Stimulated activated naive CD8-positive, alpha-beta T cell treated with anti-CD3 and anti-CD28 coated beads, Interleukin-15, amount 100 ng/mL, for 72 hours (primary cell): ENCODE data around the gene SEC61B.
"Not testable (repeated sequence)": the region's sequence is repeated elsewhere in the genome, so short reads cannot be mapped to it uniquely, and the experiment has no call there.

Source experiments
- ATAC-seq: fragments of 150-1000 bp; cut with Tn5 transposase; 2 replicates; pipeline ENCODE4 v1.10.0; 2021; ENCODE audit warnings: mild to moderate bottlenecking, moderate library complexity
- DNase-seq, 2 donors: peaks; one replicate each; pipeline ENCODE4 v3.0.0; 2021 to 2022
- H3K27ac Mint-ChIP-seq, 2 donors: one replicate each; pipeline ENCODE4 v1.8.0; 2022; ENCODE audit warnings: mild to moderate bottlenecking in 2 of 2, mixed read lengths in 2 of 2, moderate library complexity in 2 of 2
- H3K27me3 Mint-ChIP-seq: one replicate; pipeline ENCODE4 v1.8.0; 2022; ENCODE audit warnings: mixed read lengths
- H3K4me1 Mint-ChIP-seq: one replicate; pipeline ENCODE4 v1.8.0; 2022; ENCODE audit warnings: mild to moderate bottlenecking, mixed read lengths
- H3K4me3 Mint-ChIP-seq, 2 donors: one replicate each; pipeline ENCODE4 v1.8.0; 2022; ENCODE audit warnings: mild to moderate bottlenecking in 2 of 2, mixed read lengths in 2 of 2, moderate library complexity in 1 of 2
- H3K9me3 Mint-ChIP-seq, 2 donors: one replicate each; pipeline ENCODE4 v1.8.0; 2022; ENCODE audit warnings: mixed read lengths in 2 of 2

SEC61B gene

DNA sequence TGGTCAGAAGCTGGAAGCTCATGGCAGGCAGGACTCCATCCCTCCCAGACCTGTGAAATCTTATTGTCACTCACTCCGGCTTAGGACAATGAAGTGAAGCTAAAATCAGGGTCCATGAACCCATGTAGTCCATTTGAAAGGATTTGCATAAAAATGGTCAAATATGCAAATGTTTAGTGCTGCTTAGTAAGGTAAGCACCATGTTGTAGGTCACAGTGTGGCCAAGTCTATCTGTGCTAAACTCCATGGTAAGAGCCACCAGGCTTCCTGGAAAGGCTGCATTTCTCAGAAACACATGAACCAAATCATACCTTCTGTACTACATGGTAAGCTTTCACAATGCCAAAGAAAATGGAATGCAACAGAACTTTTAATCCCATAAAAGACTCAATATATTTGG lies 6.0 kb upstream of the SEC61B start:
- H3K27me3 Mint-ChIP-seq = no peaks in the 10 kb centered on the region
- H3K4me3 Mint-ChIP-seq = no peak overlapping the region
- no peak overlapping the region for H3K27ac Mint-ChIP-seq
- H3K9me3 Mint-ChIP-seq = peaks cover 0 to 9% of the 10 kb centered on the region in 2 donors
- peaks cover 31% of the 10 kb centered on the region for H3K4me1 Mint-ChIP-seq
- no peak for ATAC-seq
- DNase-seq = no peak

DNA sequence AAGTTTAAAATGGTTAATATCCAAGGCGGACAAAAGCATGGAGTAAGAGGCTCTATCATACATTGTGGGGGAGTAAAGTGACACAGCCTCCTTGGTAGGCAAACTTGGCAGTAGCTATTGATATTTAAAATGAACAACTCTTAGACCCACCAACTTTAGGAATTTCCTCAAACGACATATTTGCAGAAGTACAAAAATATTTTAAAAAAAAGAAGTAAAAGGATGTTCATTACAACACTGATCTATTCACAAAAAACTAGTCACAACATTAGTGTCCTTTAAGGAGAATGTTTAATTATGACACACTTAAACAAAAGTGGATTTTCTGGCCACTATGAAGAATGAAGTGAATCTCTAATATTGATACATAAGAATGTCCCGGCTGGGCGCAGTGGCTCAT lies 2.1 kb upstream of the SEC61B start:
- Mint-ChIP-seq H3K9me3 (no peaks in the 10 kb centered on the region), H3K4me3 (peak overlapping the region; percentile 71 to 75), H3K27ac (peak overlapping the region in 1 of 2 donors; percentile 34), H3K27me3 (no peaks in the 10 kb centered on the region), H3K4me1 (peaks cover 55% of the 10 kb centered on the region)
- no peak for DNase-seq
- ATAC-seq = no peak

DNA sequence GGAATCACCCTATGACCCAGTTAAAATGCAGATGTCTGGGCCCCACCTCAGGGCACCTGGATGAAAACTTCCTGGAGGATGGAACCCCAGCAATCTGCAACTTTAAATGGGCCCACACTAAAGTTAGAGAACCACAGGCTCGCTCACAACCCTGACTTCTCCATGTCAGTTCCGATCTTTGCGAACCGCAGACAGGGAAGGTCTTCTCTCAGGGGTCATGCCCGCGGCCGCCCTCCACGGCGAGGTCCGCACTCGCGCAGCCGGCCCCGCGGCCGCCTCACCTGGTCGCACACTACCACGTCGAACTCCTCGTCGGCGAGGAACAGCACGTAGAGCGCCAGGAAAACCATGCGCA lies 839 bp upstream of the SEC61B start:
- peak overlapping the region; percentile 92 to 95 for H3K4me3 Mint-ChIP-seq
- ATAC-seq (no peak), DNase-seq (no peak)
- H3K9me3 Mint-ChIP-seq = no peaks in the 10 kb centered on the region
- H3K27me3 Mint-ChIP-seq = no peaks in the 10 kb centered on the region
- H3K4me1 Mint-ChIP-seq = peaks cover 66% of the 10 kb centered on the region
- H3K27ac Mint-ChIP-seq = peak overlapping the region; percentile 88 to 95

DNA sequence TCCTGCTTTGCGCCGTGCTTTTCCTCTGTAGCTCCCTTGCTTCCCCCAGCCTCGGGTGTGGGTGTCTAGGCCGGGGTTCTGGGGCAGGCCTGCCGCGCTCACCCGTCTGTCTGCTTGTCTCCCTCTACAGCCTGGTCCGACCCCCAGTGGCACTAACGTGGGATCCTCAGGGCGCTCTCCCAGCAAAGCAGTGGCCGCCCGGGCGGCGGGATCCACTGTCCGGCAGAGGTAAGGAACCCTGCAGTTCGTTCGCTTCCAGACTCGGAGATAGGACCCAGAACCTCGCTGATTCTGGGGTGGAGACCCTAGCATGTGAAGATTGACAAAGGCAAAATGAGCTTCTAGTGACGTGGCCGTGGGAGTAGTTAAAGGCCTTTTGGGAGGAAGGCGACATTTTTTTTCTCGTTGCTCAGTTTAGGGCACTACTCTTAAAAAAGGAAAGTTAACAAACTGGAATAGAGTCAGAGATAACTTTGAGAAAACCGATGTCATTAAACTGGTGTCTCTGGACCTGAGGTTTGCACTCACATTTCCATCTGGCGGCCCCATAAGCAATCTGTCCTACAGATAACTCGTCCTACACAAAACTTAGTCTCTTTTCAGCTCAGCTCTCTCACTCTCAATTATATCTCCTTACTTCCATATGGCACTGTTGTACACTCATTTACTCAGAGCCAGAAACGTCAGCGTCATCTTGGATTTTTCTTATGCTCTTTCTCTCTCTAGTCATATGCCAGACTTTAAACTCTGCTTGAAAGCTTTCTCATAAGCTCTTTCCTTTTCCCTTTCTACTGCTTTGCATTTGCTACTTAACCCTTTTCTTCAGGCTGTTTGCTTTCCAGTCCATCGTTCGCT lies 561 bp downstream of the SEC61B start:
- DNase-seq (no peak), ATAC-seq (peak; percentile 55)
- Mint-ChIP-seq H3K9me3 (no peaks in the 10 kb centered on the region), H3K4me3 (peak overlapping the region; percentile 92 to 95), H3K27ac (peak overlapping the region; percentile 100), H3K4me1 (peaks cover 66% of the 10 kb centered on the region), H3K27me3 (no peaks in the 10 kb centered on the region)

DNA sequence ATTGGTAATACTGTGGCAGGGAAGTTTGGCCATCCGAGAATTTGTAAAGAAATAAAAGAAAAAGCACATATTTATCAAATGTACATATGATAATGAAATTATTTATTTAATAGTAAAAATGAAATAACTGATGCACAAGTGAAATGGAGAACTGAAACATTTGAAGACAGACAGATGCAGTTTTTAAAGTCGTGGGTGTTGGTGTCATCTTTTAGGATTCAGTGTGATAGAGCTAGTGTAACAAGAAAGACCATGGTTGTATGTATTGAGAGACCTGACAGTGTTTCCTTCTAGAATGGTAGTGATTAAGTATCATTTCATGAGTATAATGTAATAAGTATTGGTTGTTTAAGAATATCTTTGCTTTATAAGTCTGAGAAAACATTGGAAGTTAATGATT lies 2.4 kb downstream of the SEC61B start:
- Mint-ChIP-seq H3K4me1 (peaks cover 55% of the 10 kb centered on the region), H3K27ac (no peak overlapping the region), H3K4me3 (no peak overlapping the region), H3K9me3 (no peaks in the 10 kb centered on the region), H3K27me3 (no peaks in the 10 kb centered on the region)
- ATAC-seq (no peak), DNase-seq (no peak)

DNA sequence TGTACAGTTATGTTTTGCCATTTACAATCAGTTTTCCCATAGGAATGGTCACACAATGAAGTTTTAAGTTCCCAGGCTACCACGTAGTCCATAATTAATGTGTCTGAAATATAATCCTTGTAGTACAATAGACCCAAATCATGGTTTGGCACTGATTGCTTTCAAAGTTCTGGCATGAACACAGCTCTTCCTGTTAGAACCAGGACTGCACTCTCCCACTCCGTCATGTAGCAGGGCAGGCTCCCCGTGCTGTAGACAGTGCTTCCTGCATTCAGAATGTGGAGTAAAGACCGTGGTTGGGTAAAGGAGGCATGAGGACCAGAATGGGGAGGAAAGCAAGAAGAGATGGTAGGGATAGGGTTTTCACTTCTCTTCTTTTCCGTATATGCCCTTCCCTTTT lies 4.0 kb downstream of the SEC61B start:
- Mint-ChIP-seq H3K4me1 (peaks cover 45% of the 10 kb centered on the region), H3K27ac (no peak overlapping the region), H3K4me3 (no peak overlapping the region), H3K27me3 (no peaks in the 10 kb centered on the region), H3K9me3 (no peaks in the 10 kb centered on the region)
- no peak for ATAC-seq
- DNase-seq = no peak

DNA sequence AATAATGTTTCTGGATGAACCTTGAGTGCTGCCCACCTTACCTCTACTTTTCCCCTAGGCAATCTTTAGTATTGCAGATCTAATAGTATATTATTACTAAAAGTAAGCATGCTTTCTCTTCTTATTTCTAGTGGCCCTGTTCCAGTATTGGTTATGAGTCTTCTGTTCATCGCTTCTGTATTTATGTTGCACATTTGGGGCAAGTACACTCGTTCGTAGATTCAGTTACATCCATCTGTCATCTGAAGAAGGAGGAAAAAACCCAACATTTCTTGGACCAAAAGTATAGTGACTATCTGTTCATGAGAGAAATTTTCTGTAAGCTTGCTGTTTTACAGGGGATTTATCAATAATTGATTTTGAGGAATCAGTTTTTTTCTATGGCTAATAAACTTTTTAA lies 8.1 kb downstream of the SEC61B start:
- H3K27me3 Mint-ChIP-seq = no peaks in the 10 kb centered on the region
- no peak for ATAC-seq
- peaks cover 31% of the 10 kb centered on the region for H3K4me1 Mint-ChIP-seq
- no peak overlapping the region for H3K4me3 Mint-ChIP-seq
- no peak for DNase-seq
- no peak overlapping the region for H3K27ac Mint-ChIP-seq
- H3K9me3 Mint-ChIP-seq = no peaks in the 10 kb centered on the region

DNA sequence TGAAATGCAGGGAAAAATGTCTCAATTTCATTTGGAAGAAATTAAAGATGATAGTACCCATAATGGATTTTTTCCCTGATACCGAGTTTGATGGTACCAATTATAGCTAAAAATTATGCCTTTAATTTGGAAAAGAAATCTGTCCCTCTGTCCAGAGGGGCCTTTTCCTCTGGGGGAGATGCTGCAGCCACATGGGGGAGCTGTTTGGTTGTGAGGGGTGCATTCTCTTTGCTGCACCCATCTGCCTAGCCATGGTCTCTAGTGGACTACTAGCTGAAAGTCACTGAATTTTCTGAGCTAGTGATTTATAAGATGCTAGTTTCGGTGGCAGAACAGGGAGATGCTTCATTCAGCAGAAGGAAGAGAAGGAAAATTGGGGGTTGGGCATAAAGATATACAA lies 9.6 kb downstream of the SEC61B start:
- ATAC-seq (no peak), DNase-seq (peak; percentile 28 to 41)
- H3K4me1 Mint-ChIP-seq = peaks cover 33% of the 10 kb centered on the region
- no peak overlapping the region for H3K27ac Mint-ChIP-seq
- no peak overlapping the region for H3K4me3 Mint-ChIP-seq
- H3K27me3 Mint-ChIP-seq = no peaks in the 10 kb centered on the region
- no peaks in the 10 kb centered on the region for H3K9me3 Mint-ChIP-seq

DNA sequence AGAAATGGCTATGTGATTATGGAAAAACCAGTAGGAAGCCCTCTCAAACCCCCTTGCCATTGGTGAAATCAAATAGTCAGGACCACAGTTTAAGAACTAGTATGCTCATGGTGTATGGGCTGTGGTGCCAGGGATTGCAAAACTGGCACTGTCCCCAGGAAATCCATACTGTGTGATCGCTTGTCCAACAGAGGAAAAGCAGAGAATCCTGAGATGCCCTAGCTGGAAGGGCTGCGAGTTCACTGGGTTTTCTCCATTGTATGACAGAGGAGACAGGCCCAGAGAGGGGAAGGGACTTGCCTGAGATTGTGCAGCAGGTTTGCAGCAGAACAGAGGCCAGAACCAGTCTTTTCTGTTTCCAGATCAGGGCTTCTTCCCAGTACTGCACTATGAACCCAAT lies 12.5 kb downstream of the SEC61B start:
- DNase-seq (no peak), ATAC-seq (no peak)
- Mint-ChIP-seq H3K27ac (peak overlapping the region; percentile 2 to 66), H3K27me3 (no peaks in the 10 kb centered on the region), H3K4me1 (peaks cover 56% of the 10 kb centered on the region), H3K4me3 (no peak overlapping the region), H3K9me3 (peaks cover 0 to 6% of the 10 kb centered on the region in 2 donors)

DNA sequence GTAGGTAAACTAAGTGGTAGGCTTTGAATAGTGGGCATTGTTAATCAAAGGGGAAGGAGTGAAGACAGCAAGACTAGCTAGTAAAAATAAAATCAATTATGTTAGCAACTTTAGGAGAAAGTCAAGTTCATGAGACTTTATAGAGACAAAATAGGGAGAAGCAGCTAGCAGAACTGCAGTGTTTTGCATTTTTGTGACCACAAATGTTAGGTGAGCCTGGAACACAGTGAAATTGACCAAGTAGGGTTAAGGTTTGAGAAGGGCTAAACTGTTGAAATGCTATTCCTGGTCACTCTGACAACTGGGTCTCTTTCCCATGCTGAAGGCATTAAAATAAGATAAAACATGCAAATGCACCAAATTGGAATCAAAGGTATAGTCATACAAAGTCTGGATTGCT lies 13.0 kb downstream of the SEC61B start:
- H3K4me1 Mint-ChIP-seq = peaks cover 61% of the 10 kb centered on the region
- peak overlapping the region in 1 of 2 donors; percentile 66 for H3K27ac Mint-ChIP-seq
- ATAC-seq = no peak
- H3K4me3 Mint-ChIP-seq = no peak overlapping the region
- no peaks in the 10 kb centered on the region for H3K27me3 Mint-ChIP-seq
- DNase-seq = no peak
- H3K9me3 Mint-ChIP-seq = peaks cover 0 to 6% of the 10 kb centered on the region in 2 donors

DNA sequence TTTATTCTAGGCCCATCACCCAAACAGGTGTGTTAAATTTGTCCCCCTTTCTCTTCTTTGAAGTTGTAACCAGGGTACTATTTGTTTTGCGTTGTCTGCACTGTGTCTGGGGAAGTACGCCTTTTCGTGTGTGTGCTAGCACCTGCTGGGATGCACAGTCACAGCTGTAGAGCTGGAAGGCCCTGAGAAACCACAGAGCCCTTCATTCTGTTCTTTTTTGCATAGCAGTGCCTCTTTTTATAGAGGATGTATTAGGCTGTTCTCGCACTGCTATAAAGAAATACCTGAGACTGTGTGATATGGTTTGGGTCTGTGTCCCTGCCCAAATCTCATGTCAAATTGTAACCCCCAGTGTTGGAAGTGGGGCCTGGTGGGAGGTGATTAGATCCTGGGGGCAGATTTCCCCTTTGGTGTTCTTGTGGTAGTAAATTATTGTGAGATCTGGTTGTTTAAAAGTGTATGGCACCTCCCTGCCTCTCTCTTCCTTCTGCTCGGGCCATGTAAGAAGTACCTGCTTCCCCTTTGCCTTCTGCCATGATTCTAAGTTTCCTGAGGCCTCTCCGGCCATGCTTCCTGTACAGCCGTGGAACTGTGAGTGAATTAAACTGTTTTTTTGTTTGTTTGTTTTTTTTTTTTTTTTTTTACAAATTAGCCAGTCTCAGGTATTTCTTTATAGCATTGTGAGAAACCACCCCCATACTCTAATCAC lies 14.0 kb downstream of the SEC61B start:
- Mint-ChIP-seq H3K4me3 (peak overlapping the region; percentile 41 to 63), H3K27ac (peak overlapping the region; percentile 86 to 91), H3K9me3 (peaks cover 0 to 6% of the 10 kb centered on the region in 2 donors), H3K27me3 (no peaks in the 10 kb centered on the region), H3K4me1 (peaks cover 66% of the 10 kb centered on the region)
- DNase-seq = peak; percentile 27 to 82
- ATAC-seq = peak; percentile 98

DNA sequence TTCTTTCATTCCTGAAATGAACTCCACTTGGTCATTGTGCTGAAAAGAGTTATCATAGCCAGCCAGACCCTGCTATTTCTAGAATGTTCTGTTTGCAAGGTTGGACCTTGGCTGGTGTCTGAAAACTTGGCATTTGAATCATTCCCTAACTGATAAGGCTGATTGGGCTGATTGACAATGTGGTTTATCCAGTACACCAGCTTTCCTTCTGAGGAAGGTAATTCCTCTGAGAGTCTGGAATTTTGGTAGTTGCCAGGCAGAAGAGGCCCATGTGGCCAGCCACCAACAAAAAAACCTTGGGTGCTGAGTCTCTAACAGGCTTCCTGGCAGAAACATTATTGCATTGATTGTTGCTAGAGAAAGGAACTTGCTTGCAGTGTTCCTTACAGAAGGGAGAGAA lies 15.3 kb downstream of the SEC61B start:
- no peak overlapping the region for H3K4me3 Mint-ChIP-seq
- H3K9me3 Mint-ChIP-seq = peaks cover 0 to 6% of the 10 kb centered on the region in 2 donors
- no peak overlapping the region for H3K27ac Mint-ChIP-seq
- no peak for DNase-seq
- no peaks in the 10 kb centered on the region for H3K27me3 Mint-ChIP-seq
- ATAC-seq = no peak
- peaks cover 60% of the 10 kb centered on the region for H3K4me1 Mint-ChIP-seq

DNA sequence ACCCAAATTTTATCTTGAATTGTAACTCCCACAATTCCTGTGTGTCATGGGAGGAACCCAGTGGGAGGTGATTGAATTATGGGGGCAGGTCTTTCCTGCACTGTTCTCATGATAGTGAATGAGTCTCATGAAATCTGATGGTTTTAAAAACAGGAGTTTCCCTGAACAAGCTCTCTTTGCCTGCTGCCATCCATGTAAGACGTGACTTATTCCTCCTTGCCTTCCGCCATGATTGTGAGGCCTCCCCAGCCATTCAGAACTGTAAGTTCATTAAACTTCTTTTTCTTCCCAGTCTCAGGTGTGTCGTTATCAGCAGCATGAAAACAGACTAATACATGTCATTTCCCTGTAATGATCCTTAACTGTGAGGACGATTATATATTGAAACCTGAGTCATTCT lies 15.8 kb downstream of the SEC61B start:
- Mint-ChIP-seq H3K4me3 (peak overlapping the region in 1 of 2 donors; percentile 70), H3K27ac (peak overlapping the region in 1 of 2 donors; percentile 90), H3K4me1 (peaks cover 60% of the 10 kb centered on the region)
- not testable (repeated sequence) for H3K9me3 Mint-ChIP-seq, ATAC-seq, DNase-seq, H3K27me3 Mint-ChIP-seq

DNA sequence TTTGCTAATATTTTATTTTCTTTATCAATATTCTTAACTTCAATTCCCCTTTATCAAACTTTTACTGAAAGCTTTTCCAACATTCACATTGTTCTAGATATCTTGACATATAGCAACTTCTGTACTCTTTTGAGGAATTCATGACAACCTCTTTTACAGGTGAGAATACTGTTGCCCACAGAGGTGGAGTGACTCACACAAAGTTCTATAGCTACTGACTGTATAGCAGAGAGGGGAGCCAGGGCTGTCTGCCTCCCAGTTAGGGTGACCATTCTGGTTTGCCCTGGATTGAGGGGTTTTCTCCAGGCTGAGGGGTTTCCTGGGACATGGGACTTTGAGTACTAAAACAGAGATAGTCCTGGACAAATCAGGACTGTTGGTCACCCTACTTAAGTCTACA lies 16.2 kb downstream of the SEC61B start:
- Mint-ChIP-seq H3K27ac (no peak overlapping the region), H3K9me3 (peaks cover 0 to 6% of the 10 kb centered on the region in 2 donors), H3K4me3 (no peak overlapping the region), H3K27me3 (no peaks in the 10 kb centered on the region), H3K4me1 (peaks cover 60% of the 10 kb centered on the region)
- ATAC-seq = peak; percentile 64
- no peak for DNase-seq

DNA sequence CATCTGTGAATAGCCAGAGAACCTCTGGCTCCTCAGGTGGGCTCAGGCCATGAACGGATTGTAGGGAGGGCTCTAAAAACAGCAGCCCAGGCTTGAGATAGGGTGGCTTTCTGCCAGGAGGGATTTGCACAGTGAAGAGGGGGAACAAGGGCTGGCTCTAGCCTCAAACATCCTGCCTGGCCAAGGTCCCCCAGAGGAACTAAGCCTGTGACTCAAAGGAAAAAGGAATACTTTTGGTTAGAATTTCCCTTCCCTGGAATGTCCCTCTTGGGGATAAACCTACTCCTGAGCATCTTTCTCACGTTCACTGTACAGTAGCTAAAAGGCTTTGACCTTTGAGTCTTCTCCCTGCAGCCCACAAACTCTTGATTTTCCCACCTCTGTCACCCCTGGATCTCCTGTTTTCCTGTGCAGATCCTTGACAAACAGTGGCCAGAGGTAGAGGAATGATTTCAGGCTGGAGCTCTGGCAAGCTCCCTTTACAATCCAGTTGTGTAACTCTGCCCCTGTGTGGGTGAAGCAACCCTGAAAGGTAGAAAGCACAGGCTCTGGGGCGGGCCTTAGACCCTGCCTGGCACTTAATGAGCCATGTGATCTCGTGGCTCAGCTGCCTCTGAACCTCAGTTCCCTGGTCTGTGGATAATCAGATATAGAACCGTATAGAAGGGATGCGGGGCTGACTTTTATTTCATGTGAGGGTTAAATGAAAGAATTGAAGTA lies 17.4 kb downstream of the SEC61B start:
- DNase-seq (no peak), ATAC-seq (no peak)
- H3K4me1 Mint-ChIP-seq = peaks cover 62% of the 10 kb centered on the region
- peak overlapping the region in 1 of 2 donors; percentile 19 for H3K27ac Mint-ChIP-seq
- peaks cover 0 to 6% of the 10 kb centered on the region in 2 donors for H3K9me3 Mint-ChIP-seq
- no peaks in the 10 kb centered on the region for H3K27me3 Mint-ChIP-seq
- peak overlapping the region in 1 of 2 donors; percentile 54 for H3K4me3 Mint-ChIP-seq

DNA sequence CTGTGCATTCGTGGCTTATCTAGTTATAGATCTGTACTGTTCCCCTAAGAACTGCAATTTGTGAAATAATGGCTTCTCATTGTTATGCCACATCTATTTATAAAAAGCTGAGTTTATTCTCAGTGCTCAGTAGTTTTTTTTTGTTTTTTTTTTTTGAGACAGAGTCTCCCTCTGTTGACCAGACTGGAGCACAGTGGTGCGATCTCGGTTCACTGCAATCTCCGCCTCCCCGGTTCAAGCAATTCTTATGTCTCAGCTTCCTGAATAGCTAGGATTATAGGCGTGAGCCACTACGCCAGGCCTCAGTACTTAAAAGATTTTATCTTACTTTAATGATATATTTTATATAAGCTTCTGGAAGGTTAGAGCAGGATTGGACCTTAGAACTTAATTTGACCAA lies 19.0 kb downstream of the SEC61B start:
- H3K27me3 Mint-ChIP-seq = no peaks in the 10 kb centered on the region
- no peak for DNase-seq

More for the DNA sequence above, 19.0 kb downstream of the SEC61B start:
- peaks cover 0 to 6% of the 10 kb centered on the region in 2 donors for H3K9me3 Mint-ChIP-seq
- no peak for ATAC-seq
- H3K4me1 Mint-ChIP-seq = peaks cover 54% of the 10 kb centered on the region
- H3K27ac Mint-ChIP-seq = no peak overlapping the region
- no peak overlapping the region for H3K4me3 Mint-ChIP-seq
